Ascending aorta (tissue), 1 donor: ENCODE results near the gene TRIM23. TPM values are rescaled to one million over a fixed set of nuclear protein-coding genes. Genes with fewer than 3 reads are reported as not detected.

ENCODE experiments used
- total RNA-seq: library from RNA; depleted of rRNA; stranded (reverse); fragments of >200 nt; gene quantifications from one replicate; pipeline ENCODE4 v1.1.0, GENCODE V29; 2016

TRIM23 gene
- total RNA-seq, 1 donor from 2014 or later, result 2.4 TPM

Other genes starting within 250 kb of the TRIM23 start
- 8.9 TPM for gene ADAMTS6, start 142.4 kb downstream of the TRIM23 start, total RNA-seq
- gene CENPK, start 61.2 kb downstream of the TRIM23 start, total RNA-seq, result 5.2 TPM
- gene PPWD1, start 61.0 kb downstream of the TRIM23 start, total RNA-seq, result 28.6 TPM
- not detected for gene SHLD3, start 694 bp upstream of the TRIM23 start, total RNA-seq
- gene TRAPPC13, start 694 bp upstream of the TRIM23 start, total RNA-seq, result 7.6 TPM
- 6.9 TPM for gene SGTB, start 97.8 kb upstream of the TRIM23 start, total RNA-seq
- 4.7 TPM for gene NLN, start 97.9 kb upstream of the TRIM23 start, total RNA-seq